B cell (primary cell): Measurements from ENCODE around the gene SMIM45.

Experiments
- ATAC-seq: fragments of 200-7000 bp; cut with Tn5 transposase; one replicate; pipeline ENCODE4 v1.10.0; 2021; ENCODE audit warnings: low read depth, mild to moderate bottlenecking, moderate number of reproducible peaks, moderate library complexity
- CTCF ChIA-PET: fragments of 350-600 bp; sonication (Branson Sonifier 250); formaldehyde crosslinking; loops from one replicate; lab custom pipeline; 2021; ENCODE audit warnings: antibody characterized with exemption, inconsistent platforms; lab: Charles Lee
- POLR2A ChIA-PET: fragments of 350-600 bp; sonication (Branson Sonifier 250); formaldehyde crosslinking; loops from one replicate; lab custom pipeline; 2021; ENCODE audit warnings: antibody characterized with exemption; lab: Charles Lee
- DNase-seq: peaks from one replicate; pipeline ENCODE4 v3.0.0; 2013
- H2AFZ ChIP-seq: 2 replicates; pipeline ENCODE4 v1.6.1; 2012; ENCODE audit warnings: mild to moderate bottlenecking, low read depth, low read length; ENCODE audit not compliant: insufficient read depth, poor library complexity, severe bottlenecking
- H3K27ac ChIP-seq, 2 donors: 1 replicate in 1 of 2; 2 replicates in 1 of 2; pipeline ENCODE4 v1.5.1; 2012 to 2013; ENCODE audit warnings: low read length in 2 of 2, mild to moderate bottlenecking in 2 of 2, moderate library complexity in 1 of 2
- H3K27me3 ChIP-seq, 4 experiments: fragments of 200-600 bp in 1 of 4; sonication (generic) in 1 of 4; replicated peaks in 1 of 4; 1 replicate in 2 of 4; 2 replicates in 2 of 4; pipeline versions ENCODE4 v1.6.1 to v1.7.0; 2013 to 2016; ENCODE audit warnings: low read length in 3 of 4, mild to moderate bottlenecking in 2 of 4, mixed read lengths in 1 of 4, moderate library complexity in 1 of 4; ENCODE audit not compliant: insufficient read depth in 4 of 4, control insufficient read depth in 3 of 4; ENCODE audit errors: control extremely low read depth in 1 of 4
- H3K36me3 ChIP-seq, 2 experiments: replicated peaks in 1 of 2; 1 replicate in 1 of 2; 2 replicates in 1 of 2; pipeline versions ENCODE4 v1.6.1 to v1.7.1; 2013; ENCODE audit warnings: low read length in 1 of 2; ENCODE audit not compliant: insufficient read depth in 2 of 2, control insufficient read depth in 1 of 2; ENCODE audit errors: control extremely low read depth in 1 of 2, extremely low read depth in 1 of 2
- H3K4me1 ChIP-seq, 2 donors: fragments of 200-600 bp in 1 of 2; sonication (generic) in 1 of 2; 1 replicate in 1 of 2; 2 replicates in 1 of 2; pipeline versions ENCODE4 v1.5.1 to v1.6.1; 2013 to 2017; ENCODE audit warnings: low read length in 2 of 2; ENCODE audit not compliant: control insufficient read depth in 2 of 2, insufficient read depth in 2 of 2
- H3K4me2 ChIP-seq: replicated peaks from 2 replicates; pipeline ENCODE3; 2012; ENCODE audit warnings: mild to moderate bottlenecking, low read depth, low read length; ENCODE audit not compliant: poor library complexity, severe bottlenecking
- H3K4me3 ChIP-seq, 5 experiments: fragments of 200-600 bp in 1 of 5; sonication (generic) in 1 of 5; 1 replicate in 3 of 5; 2 replicates in 2 of 5; pipeline versions ENCODE4 v1.5.1 to v1.7.0; 2011 to 2016; ENCODE audit warnings: low read length in 4 of 5, mild to moderate bottlenecking in 4 of 5, low read depth in 2 of 5, control low read depth in 1 of 5, moderate library complexity in 1 of 5; ENCODE audit not compliant: insufficient read depth in 1 of 5; ENCODE audit errors: control extremely low read depth in 1 of 5, extremely low read depth in 1 of 5
- H3K79me2 ChIP-seq: fragments of 200-600 bp; sonication (generic); one replicate; pipeline ENCODE4 v1.6.0; 2016; ENCODE audit warnings: low read length; ENCODE audit not compliant: control insufficient read depth, insufficient read depth
- H3K9ac ChIP-seq: fragments of 200-600 bp; sonication (generic); 2 replicates; pipeline ENCODE4 v1.6.1; 2017; ENCODE audit warnings: mild to moderate bottlenecking, low read length, moderate library complexity
- H3K9me3 ChIP-seq, 3 donors: one replicate each; pipeline versions ENCODE4 v1.6.1 to v1.7.1; 2013; ENCODE audit warnings: low read length in 2 of 3; ENCODE audit not compliant: control insufficient read depth in 2 of 3, insufficient read depth in 1 of 3; ENCODE audit errors: control extremely low read depth in 1 of 3
- H4K20me1 ChIP-seq: 2 replicates; pipeline ENCODE4 v1.6.0; 2012; ENCODE audit warnings: mild to moderate bottlenecking, low read length; ENCODE audit not compliant: insufficient read depth, control insufficient read depth, poor library complexity, severe bottlenecking
- H3K27ac Mint-ChIP-seq: one replicate; pipeline ENCODE4 v1.8.0; 2021; ENCODE audit warnings: mixed read lengths
- H3K27me3 Mint-ChIP-seq: one replicate; pipeline ENCODE4 v1.8.0; 2021; ENCODE audit warnings: mixed read lengths
- H3K4me1 Mint-ChIP-seq: one replicate; pipeline ENCODE4 v1.8.0; 2021; ENCODE audit warnings: mixed read lengths
- H3K4me3 Mint-ChIP-seq: one replicate; pipeline ENCODE4 v1.8.0; 2021; ENCODE audit warnings: mixed read lengths
- H3K9me3 Mint-ChIP-seq: one replicate; pipeline ENCODE4 v1.8.0; 2022; ENCODE audit warnings: mixed read lengths; ENCODE audit not compliant: insufficient read depth
- CTCF ChIP-seq: fragments of 200-600 bp; IDR thresholded peaks from one replicate; pipeline ENCODE4 v1.8.0; 2022; ENCODE audit warnings: antibody characterized with exemption, mild to moderate bottlenecking
- EZH2 ChIP-seq: IDR thresholded peaks from 2 replicates; pipeline ENCODE4 v1.6.1; 2012; ENCODE audit warnings: borderline replicate concordance, low read depth, mild to moderate bottlenecking, moderate library complexity, low read length; ENCODE audit not compliant: insufficient read depth, poor library complexity, severe bottlenecking
- WGBS: methylation state at CpG from one replicate; pipeline ENCODE4 v1.1.5; 2013; ENCODE audit warnings: missing lambda C conversion rate; ENCODE audit not compliant: insufficient coverage; 5-methylcytosine and 5-hydroxymethylcytosine counted together
- intact Hi-C: fragments of 100-400 bp; cut with micrococcal nuclease; formaldehyde crosslinking; loops from one replicate; pipeline ENCODE4 v1.10.0; 2022

SMIM45 gene

GRCh38 chr22:41916745-41917358 is 35.1 kb upstream of the SMIM45 start:
- peaks cover 77 to 78% of the 10 kb centered on the region in 2 donors for H3K4me1 ChIP-seq

More at GRCh38 chr22:41916745-41917358, 35.1 kb upstream of the SMIM45 start:
- Histone ChIP-seq H3K9me3 (peaks cover 0 to 15% (median 0%) of the 10 kb centered on the region in 3 donors), H3K4me2 (no peak overlapping the region), H3K36me3 (no peaks in the 10 kb centered on the region), H4K20me1 (peaks cover 47% of the 10 kb centered on the region), H3K9ac (no peak overlapping the region), H3K79me2 (peaks cover 42% of the 10 kb centered on the region), H3K4me3 (no peak overlapping the region), H2AFZ (no peak overlapping the region), H3K27ac (no peak overlapping the region), H3K27me3 (peaks cover 0 to 28% (median 17%) of the 10 kb centered on the region in 4 experiments)
- CTCF ChIA-PET = interaction anchor here (1.0 to 17.9 kb wide), 4 partner anchors 9 to 55 kb away, joined by 3 to 499 read pairs (median 6); partner anchors contain the start of gene TNFRSF13C
- Mint-ChIP-seq H3K27me3 (peaks cover 5% of the 10 kb centered on the region), H3K4me1 (peaks cover 75% of the 10 kb centered on the region), H3K9me3 (no peaks in the 10 kb centered on the region), H3K4me3 (peak overlapping the region; percentile 79), H3K27ac (peak overlapping the region; percentile 97)
- no peak for TF ChIP-seq CTCF
- TF ChIP-seq EZH2 = no peak
- intact Hi-C loops = no loop called here
- POLR2A ChIA-PET = interaction anchor here (0.6 to 16.8 kb wide), 8 partner anchors 9 to 136 kb away, joined by 3 to 960 read pairs (median 6); partner anchors contain the start of genes SMIM45 and SREBF2
- ATAC-seq (no peak), DNase-seq (peak; percentile 56)
- 85% methylated on average over 8 of the region's 10 CpGs for WGBS
